A549 (cell line): ENCODE results near the gene CSMD2. TPM values are rescaled to one million over a fixed set of nuclear protein-coding genes. Genes with fewer than 3 reads are reported as not detected.

ENCODE experiments used
- ATAC-seq, 2 experiments: fragments of 200-7000 bp in 1 of 2; fragments of >200 bp in 1 of 2; cut with Nextera tagmentation in 1 of 2; cut with Tn5 transposase in 1 of 2; 3 replicates each; pipeline versions ENCODE4 v1.8.0 to v1.9.1; 2018 to 2020; ENCODE audit warnings: mild to moderate bottlenecking in 1 of 2, moderate library complexity in 1 of 2
- CTCF ChIA-PET: fragments of 300-600 bp; sonication (Branson Sonifier 250); formaldehyde crosslinking; extraction: SDS; loops from one replicate; lab custom pipeline; 2021; ENCODE audit warnings: antibody characterized with exemption, inconsistent platforms; lab: Yijun Ruan, JAX
- POLR2A ChIA-PET: fragments of 350-600 bp; formaldehyde crosslinking; extraction: SDS; loops from one replicate; lab custom pipeline; 2021; ENCODE audit warnings: antibody characterized with exemption, inconsistent platforms; lab: Yijun Ruan, JAX
- DNase-seq, 2 experiments: peaks; one replicate each; pipeline versions ENCODE4 v3.0.0 to v3.0.0-alpha.2; 2011 to 2016; ENCODE audit warnings: low read depth in 1 of 2, low spot score in 1 of 2
- FAIRE-seq: peaks from 2 replicates; lab custom pipeline; 2011; peaks lifted over from hg19 to GRCh38; lab: Jason Lieb, UNC
- H3K27ac ChIP-seq, 2 experiments: fragments of >200 bp; sonication (Bioruptor Twin); formaldehyde crosslinking; 3 replicates each; pipeline ENCODE4 v1.5.1; 2016 to 2017
- H3K4me1 ChIP-seq: fragments of >200 bp; sonication (Bioruptor Twin); formaldehyde crosslinking; 3 replicates; pipeline ENCODE4 v1.6.1; 2016
- H3K4me2 ChIP-seq: fragments of >200 bp; sonication (Bioruptor Twin); formaldehyde crosslinking; 3 replicates; pipeline ENCODE4 v1.6.1; 2016
- H3K4me3 ChIP-seq: fragments of >200 bp; sonication (Bioruptor Twin); formaldehyde crosslinking; 3 replicates; pipeline ENCODE4 v1.5.1; 2016
- H3K9me3 ChIP-seq: fragments of >200 bp; sonication (Bioruptor Twin); formaldehyde crosslinking; 3 replicates; pipeline ENCODE4 v1.6.1; 2016
- BHLHE40 ChIP-seq: IDR thresholded peaks from 2 replicates; pipeline ENCODE4 v1.6.1; 2012; ENCODE audit warnings: low read depth, low read length, inconsistent platforms
- CHD4 ChIP-seq: fragments of 200-600 bp; sonication (generic); IDR thresholded peaks from 2 replicates; pipeline ENCODE4 v1.6.1; 2016; ENCODE audit warnings: antibody characterized with exemption, mild to moderate bottlenecking, borderline replicate concordance
- CTCF ChIP-seq: fragments of >200 bp; sonication (Bioruptor Twin); formaldehyde crosslinking; IDR thresholded peaks from 3 replicates; pipeline ENCODE4 v1.5.1; 2016
- EHMT2 ChIP-seq: fragments of 200-600 bp; sonication (generic); IDR thresholded peaks from 2 replicates; pipeline ENCODE4 v1.6.1; 2016; ENCODE audit warnings: antibody characterized with exemption, low read depth, mild to moderate bottlenecking, moderate library complexity
- ELK1 ChIP-seq: fragments of 150-350 bp; IDR thresholded peaks from 2 replicates; pipeline ENCODE4 v1.6.1; 2014; ENCODE audit warnings: low read depth, mild to moderate bottlenecking, low read length
- ESRRA ChIP-seq: fragments of 150-350 bp; IDR thresholded peaks from 2 replicates; pipeline ENCODE4 v1.6.1; 2014; ENCODE audit warnings: mild to moderate bottlenecking, low read length, borderline replicate concordance
- HES2 ChIP-seq: fragments of >200 bp; sonication (Bioruptor Twin); formaldehyde crosslinking; IDR thresholded peaks from 2 replicates; pipeline ENCODE4 v1.6.1; 2016
- HEYL ChIP-seq: fragments of 250-450 bp; sonication (Bioruptor Pico); IDR thresholded peaks from 2 replicates; pipeline ENCODE4 v1.8.0; 2021; ENCODE audit warnings: mild to moderate bottlenecking, moderate library complexity
- HMGXB4 ChIP-seq: fragments of 250-450 bp; sonication (Bioruptor Pico); IDR thresholded peaks from 2 replicates; pipeline ENCODE4 v1.5.0; 2021; ENCODE audit warnings: mild to moderate bottlenecking, moderate library complexity, borderline replicate concordance
- HOXB13 ChIP-seq: fragments of 250-450 bp; sonication (Bioruptor Pico); IDR thresholded peaks from 2 replicates; pipeline ENCODE4 v1.5.0; 2020; ENCODE audit warnings: low read depth, mild to moderate bottlenecking, moderate library complexity
- JUN ChIP-seq, 2 experiments: fragments of >200 bp; sonication (Bioruptor Twin); formaldehyde crosslinking; IDR thresholded peaks; 2 replicates in 1 of 2; 3 replicates in 1 of 2; pipeline ENCODE4 v1.6.1; 2016 to 2017
- MAFK ChIP-seq: fragments of 450-650 bp; IDR thresholded peaks from 2 replicates; pipeline ENCODE4 v1.6.1; 2014; ENCODE audit not compliant: partially characterized antibody
- NFE2L2 ChIP-seq: fragments of 150-350 bp; conservative IDR thresholded peaks from 2 replicates; pipeline ENCODE4 v1.6.1; 2014; ENCODE audit warnings: low read length
- NPAS2 ChIP-seq: fragments of 250-450 bp; sonication (Bioruptor Pico); IDR thresholded peaks from 2 replicates; pipeline ENCODE4 v1.8.0; 2022; ENCODE audit warnings: mild to moderate bottlenecking, moderate library complexity, borderline replicate concordance
- NR3C1 ChIP-seq: fragments of >200 bp; sonication (Bioruptor Twin); formaldehyde crosslinking; IDR thresholded peaks from 3 replicates; pipeline ENCODE4 v1.6.1; 2017
- RAD21 ChIP-seq, 2 experiments: fragments of >200 bp in 1 of 2; sonication (Bioruptor Twin) in 1 of 2; formaldehyde crosslinking in 1 of 2; IDR thresholded peaks in 1 of 2; conservative IDR thresholded peaks in 1 of 2; 2 replicates in 1 of 2; 3 replicates in 1 of 2; pipeline ENCODE4 v1.6.1; 2012 to 2018; ENCODE audit warnings: inconsistent platforms in 1 of 2
- RNF2 ChIP-seq: fragments of 200-600 bp; sonication (generic); IDR thresholded peaks from 2 replicates; pipeline ENCODE4 v1.6.1; 2016; ENCODE audit warnings: low read depth, mild to moderate bottlenecking, antibody characterized with exemption, moderate library complexity, borderline replicate concordance
- ZC3H11A ChIP-seq: fragments of 450-650 bp; IDR thresholded peaks from 2 replicates; pipeline ENCODE4 v1.6.1; 2014; ENCODE audit warnings: antibody characterized with exemption, mild to moderate bottlenecking
- ZFP36 ChIP-seq: fragments of 450-650 bp; IDR thresholded peaks from 2 replicates; pipeline ENCODE4 v1.6.1; 2014; ENCODE audit warnings: borderline replicate concordance; ENCODE audit not compliant: partially characterized antibody
- WGBS: methylation state at CpG from one replicate; pipeline ENCODE4 v1.1.6; 2017; ENCODE audit errors: missing lambda C conversion rate; 5-methylcytosine and 5-hydroxymethylcytosine counted together
- polyA plus RNA-seq, 4 experiments: library from polyadenylated mRNA; depleted of rRNA in 3 of 4; stranded (reverse); fragments of >200 nt; fragmentation: RNase III in 1 of 4; extraction: RNeasy Plus Mini Kit Qiagen cat#74134 plus additional on column Dnase treatment in 1 of 4; gene quantifications; 2 replicates in 3 of 4; 3 replicates in 1 of 4; pipeline ENCODE4 v1.2.3, GENCODE V29; 2011 to 2017
- TF ChIP-seq, protein P1 (sequence below): fragments of 250-450 bp; sonication (Bioruptor Pico); IDR thresholded peaks from 2 replicates; pipeline ENCODE4 v1.5.0; 2020; ENCODE audit warnings: low read depth, mild to moderate bottlenecking, moderate library complexity

Gene CSMD2
- polyA plus RNA-seq, 2 of the 4 experiments (the other 2 are of a cell fraction): not detected

- peaks cover 13% of the 10 kb centered on the region; the same call in 2 of the 3 replicates for H3K4me1 ChIP-seq
- FAIRE-seq: no peak
- CTCF ChIA-PET: no interaction called here
- TF ChIP-seq NR3C1: no peak
- no peak for TF ChIP-seq NFE2L2
- H3K27ac ChIP-seq: no peak overlapping the region
- no peak for ATAC-seq
- H3K4me3 ChIP-seq: no peak overlapping the region
- no peak for DNase-seq
- H3K4me2 ChIP-seq: no peak overlapping the region
- POLR2A ChIA-PET: no interaction called here
- H3K9me3 ChIP-seq: no peaks in the 10 kb centered on the region
- WGBS: 55% methylated on average over 7 of the region's 13 CpGs
These were observed 2.4 kb upstream of the CSMD2 start for GRCh38 chr1:34167389-34167788.

DNA sequence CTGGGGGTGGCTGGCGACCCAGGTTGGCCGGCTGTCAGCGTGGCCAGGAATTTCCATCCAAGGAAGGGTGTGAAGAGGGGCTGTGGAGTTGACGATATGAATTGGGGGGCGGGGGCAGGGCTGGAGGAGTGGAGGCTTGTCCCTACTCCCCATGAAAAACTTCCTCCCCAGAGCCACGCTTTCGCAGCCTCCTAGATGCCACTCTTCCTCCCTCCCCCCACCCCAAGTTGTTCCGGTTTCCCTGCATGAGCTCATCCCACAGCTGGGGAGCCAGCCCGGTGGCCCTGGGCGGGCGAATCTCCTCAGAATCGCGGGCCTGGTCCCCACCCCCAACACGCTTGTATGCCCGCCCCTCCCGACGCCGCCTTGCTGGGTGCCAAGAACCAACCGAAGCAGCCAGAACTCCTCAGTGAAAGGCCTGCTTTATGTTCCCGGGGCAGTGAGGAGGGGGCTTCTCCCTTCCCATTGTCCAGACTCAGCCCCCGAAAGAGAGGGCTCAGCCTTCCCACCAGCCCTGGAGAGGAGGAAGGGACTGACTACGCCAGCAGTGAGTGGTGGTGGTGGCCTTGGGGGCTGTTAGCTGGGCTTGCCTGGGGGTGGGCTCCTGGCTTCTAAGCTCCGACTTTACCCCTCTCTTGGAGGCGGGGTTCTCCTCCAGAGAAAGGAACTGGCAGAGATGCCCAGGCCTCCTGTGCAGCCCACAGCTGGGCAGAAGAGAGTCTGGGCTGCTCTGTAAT lies 1.8 kb upstream of the CSMD2 start:
- TF ChIP-seq BHLHE40: no peak
- no peak for TF ChIP-seq NR3C1
- no peak for TF ChIP-seq HEYL
- TF ChIP-seq ELK1: no peak
- no peak for TF ChIP-seq HMGXB4 (CRISPR knock-in tag)
- TF ChIP-seq ZFP36: no peak
- no peak for TF ChIP-seq JUN (IDR thresholded peaks at IDR 0.05)
- no peak for TF ChIP-seq ZC3H11A
- TF ChIP-seq, protein P1, sequence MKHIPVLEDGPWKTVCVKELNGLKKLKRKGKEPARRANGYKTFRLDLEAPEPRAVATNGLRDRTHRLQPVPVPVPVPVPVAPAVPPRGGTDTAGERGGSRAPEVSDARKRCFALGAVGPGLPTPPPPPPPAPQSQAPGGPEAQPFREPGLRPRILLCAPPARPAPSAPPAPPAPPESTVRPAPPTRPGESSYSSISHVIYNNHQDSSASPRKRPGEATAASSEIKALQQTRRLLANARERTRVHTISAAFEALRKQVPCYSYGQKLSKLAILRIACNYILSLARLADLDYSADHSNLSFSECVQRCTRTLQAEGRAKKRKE: no peak
- no peak for TF ChIP-seq MAFK
- TF ChIP-seq RAD21 (conservative IDR thresholded peaks at IDR 0.05 in 1 of 2, IDR thresholded peaks at IDR 0.05 in 1 of 2): no peak
- no peak for TF ChIP-seq CTCF
- no peak for TF ChIP-seq ESRRA
- TF ChIP-seq NPAS2 (CRISPR knock-in tag): no peak
- TF ChIP-seq CHD4: no peak
- TF ChIP-seq HOXB13 (CRISPR knock-in tag): no peak
- TF ChIP-seq HES2: no peak
- no peak for TF ChIP-seq EHMT2
- TF ChIP-seq RNF2: no peak
- POLR2A ChIA-PET: no interaction called here
- CTCF ChIA-PET: no interaction called here
- H3K9me3 ChIP-seq: no peaks in the 10 kb centered on the region
- FAIRE-seq (no peak), ATAC-seq (no peak), DNase-seq (no peak)
- H3K4me1 ChIP-seq: peaks cover 13% of the 10 kb centered on the region; the same call in 2 of the 3 replicates
- no peak overlapping the region for H3K4me2 ChIP-seq
- no peak overlapping the region for H3K4me3 ChIP-seq
- WGBS: no CpG with 5 or more reads among the region's 24 CpGs
- H3K27ac ChIP-seq: no peak overlapping the region
